Psoas muscle (tissue), 8 donors: ENCODE data around the gene SNX32. TPM values are rescaled to one million over a fixed set of nuclear protein-coding genes. Genes with fewer than 3 reads are reported as not detected.

Experiments used
- ATAC-seq, 4 donors: fragments of 200-7000 bp; cut with Tn5 transposase; one replicate each; pipeline ENCODE4 v1.9.1; 2020; ENCODE audit warnings: moderate library complexity in 3 of 4, mild to moderate bottlenecking in 2 of 4
- DNase-seq, 2 donors: peaks; one replicate each; pipeline ENCODE4 v3.0.0-alpha.2; 2020
- H3K27ac ChIP-seq: fragments of 200-600 bp; one replicate; pipeline ENCODE4 v1.8.0; 2022
- H3K27me3 ChIP-seq, 3 donors: fragments of 200-600 bp in 1 of 3; one replicate each; pipeline versions ENCODE4 v1.6.1 to v1.8.0; 2013 to 2022; ENCODE audit warnings: low read length in 2 of 3, mild to moderate bottlenecking in 2 of 3, moderate library complexity in 1 of 3; ENCODE audit not compliant: insufficient read depth in 3 of 3
- H3K36me3 ChIP-seq, 2 donors: fragments of 200-600 bp in 1 of 2; one replicate each; pipeline versions ENCODE4 v1.6.1 to v1.8.0; 2013 to 2022; ENCODE audit warnings: low read depth in 1 of 2, mild to moderate bottlenecking in 1 of 2, moderate library complexity in 1 of 2; ENCODE audit not compliant: insufficient read depth in 1 of 2
- H3K4me1 ChIP-seq: fragments of 200-600 bp; one replicate; pipeline ENCODE4 v1.8.0; 2022
- H3K4me3 ChIP-seq: fragments of 200-600 bp; one replicate; pipeline ENCODE4 v1.8.0; 2022; ENCODE audit warnings: mild to moderate bottlenecking
- H3K9me3 ChIP-seq: fragments of 200-600 bp; one replicate; pipeline ENCODE4 v1.8.0; 2022
- CTCF ChIP-seq: fragments of 200-600 bp; IDR thresholded peaks from one replicate; pipeline ENCODE4 v1.8.0; 2022; ENCODE audit warnings: antibody characterized with exemption
- WGBS, 3 donors: extraction: QIAGEN DNeasy Blood & Tissue Kit; methylation state at CpG; one replicate each; pipeline versions ENCODE4 v1.1.6 to v1.1.7; 2013; 5-methylcytosine and 5-hydroxymethylcytosine counted together
- intact Hi-C, 2 donors: fragments of 100-400 bp; cut with DNase I; formaldehyde crosslinking; loops; one replicate each; pipeline versions ENCODE4 v1.11.0 to v1.14.2; 2022
- polyA plus RNA-seq, 3 donors: library from polyadenylated mRNA; stranded (reverse); fragments of 200-250 nt; gene quantifications; one replicate each; pipeline ENCODE4 v1.2.3, GENCODE V29; 2013
- total RNA-seq, 4 donors: library from RNA; stranded (reverse); fragmentation: NEBNext Ultra II Directional in 2 of 4; extraction: Animal tissue kit (Norgen Biotek cat#: 25700) in 2 of 4; gene quantifications; one replicate each; pipeline versions ENCODE4 v1.2.1 to v1.2.4, GENCODE V29; 2021 to 2023
- donor health status: healthy with polysubstance abuse.
- donor health status: DM: no; HTN: no; CAD: no; lungs with moderate emphysema.
- donor health status: Bipolar disorder and iron deficiency.
- donor health status: healthy.
- donor health status: DM: yes; HTN: yes; CAD: no.
- donor health status: DM: no; HTN: no; CAD: no.
- donor health status: DM: no; HTN: no; CAD: no.
- donor health status: DM: yes; HTN: yes; CAD: no.

The SNX32 gene
- total and polyA plus RNA-seq, 7 donors: 0.05 to 0.20 TPM; not detected in 5

GRCh38 chr11:65897020-65897471 is 63.3 kb downstream of the SNX32 start:
- DNase-seq: no peak
- no peak overlapping the region for H3K4me3 ChIP-seq
- no peak for ATAC-seq
- WGBS, 3 donors: 70 to 93% (median 73%) methylated on average over 4 of the region's 4 CpGs
- H3K27ac ChIP-seq: no peak overlapping the region
- H3K27me3 ChIP-seq: peaks cover 0 to 8% (median 6%) of the 10 kb centered on the region in 3 donors
- TF ChIP-seq CTCF: no peak
- peaks cover 0 to 8% of the 10 kb centered on the region in 2 donors for H3K36me3 ChIP-seq
- intact Hi-C loops: no loop called here
- H3K9me3 ChIP-seq: no peaks in the 10 kb centered on the region
- H3K4me1 ChIP-seq: peaks cover 7% of the 10 kb centered on the region

GRCh38 chr11:65898656-65899355 is 65.0 kb downstream of the SNX32 start:
- H3K4me3 ChIP-seq: peak overlapping the region; percentile 82
- no peak for ATAC-seq
- intact Hi-C loops: no loop called here
- H3K27ac ChIP-seq: peak overlapping the region; percentile 50
- no peak for DNase-seq
- WGBS, 3 donors: 28 to 39% (median 29%) methylated on average over 22 to 28 of the region's 28 CpGs
- TF ChIP-seq CTCF: no peak
- peaks cover under 1% of the 10 kb centered on the region for H3K4me1 ChIP-seq
- no peaks in the 10 kb centered on the region for H3K9me3 ChIP-seq
- peaks cover 0 to 8% of the 10 kb centered on the region in 2 donors for H3K36me3 ChIP-seq
- peaks cover 0 to 8% (median 6%) of the 10 kb centered on the region in 3 donors for H3K27me3 ChIP-seq

GRCh38 chr11:65899356-65900124 is 65.8 kb downstream of the SNX32 start:
- Histone ChIP-seq H3K36me3 (peaks cover 0 to 3% of the 10 kb centered on the region in 2 donors), H3K9me3 (no peaks in the 10 kb centered on the region), H3K4me1 (no peaks in the 10 kb centered on the region), H3K4me3 (peak overlapping the region; percentile 82), H3K27me3 (peaks cover 0 to 8% (median 6%) of the 10 kb centered on the region in 3 donors), H3K27ac (peak overlapping the region; percentile 50)
- DNase-seq: peak; percentile 81 to 82
- 2 to 3% (median 3%) methylated on average over 49 to 78 of the region's 78 CpGs for whole genome bisulfite sequencing, 3 donors
- TF ChIP-seq CTCF: no peak
- intact Hi-C loops: no loop called here
- peak; percentile 58 to 68 (median 64) for ATAC-seq

GRCh38 chr11:65900125-65900898 is 66.5 kb downstream of the SNX32 start, which contains the start of gene FOSL1:
FOSL1 (minus strand) TSS chr11:65900388; CDS start chr11:65900339, 49 bp downstream.
- H3K9me3 ChIP-seq: no peaks in the 10 kb centered on the region
- ATAC-seq: peak; percentile 85 to 93 (median 89)
- peaks cover 0 to 3% of the 10 kb centered on the region in 2 donors for H3K36me3 ChIP-seq
- DNase-seq: peak; percentile 92 to 93
- peak within 1 kb of the TSS; percentile 82 for H3K4me3 ChIP-seq
- TF ChIP-seq CTCF: no peak
- peak within 1 kb of the TSS; percentile 50 for H3K27ac ChIP-seq
- intact Hi-C loops: no loop called here
- no peaks in the 10 kb centered on the region for H3K4me1 ChIP-seq
- H3K27me3 ChIP-seq: peaks cover 0 to 8% (median 6%) of the 10 kb centered on the region in 3 donors
- 2% methylated on average over 66 to 80 of the region's 80 CpGs for WGBS, 3 donors
